ENCODE data around the gene ASCL5.

Gene ASCL5

DNA sequence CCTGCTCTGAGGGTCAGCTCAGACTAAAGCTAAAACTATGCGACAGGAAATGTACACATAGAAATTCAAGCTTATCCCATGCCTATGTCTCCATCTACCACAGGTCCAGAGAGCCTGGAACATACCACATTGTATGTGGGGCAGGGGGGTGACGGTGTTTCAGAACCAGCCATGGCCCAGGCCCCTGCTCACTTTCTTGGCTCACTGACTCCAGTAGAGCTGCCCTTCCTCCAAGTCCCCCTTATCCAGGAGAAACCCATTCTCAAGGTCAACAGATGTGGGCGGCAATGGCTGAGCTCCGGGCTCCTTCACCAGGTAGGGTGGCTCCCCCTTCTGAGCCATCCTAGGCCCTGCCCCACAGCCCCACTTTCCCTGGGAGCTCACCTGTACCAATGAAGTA, 35.7 kb downstream of the ASCL5 start:
- Histone ChIP-seq H4K91ac (ENCODE audit: low read depth, low read length) (no peak overlapping the region), H2BK120ac (ENCODE audit: insufficient read depth, low read length, poor library complexity) (no peak overlapping the region), H2AFZ (ENCODE audit: insufficient read depth, low read length, poor library complexity) (no peak overlapping the region), H3K4me2 (ENCODE audit: low read length) (no peak overlapping the region), H3K36me3 (ENCODE audit: control insufficient read depth in 1 of 2, insufficient read depth in 2 of 2, low read length in 2 of 2) (no peaks in the 10 kb centered on the region), H4K12ac (ENCODE audit: low read depth, low read length) (no peak overlapping the region), H3K79me1 (ENCODE audit: low read length) (no peaks in the 10 kb centered on the region), H3K4me3 (ENCODE audit: low read depth, low read length) (no peak overlapping the region), H2BK12ac (ENCODE audit: low read length) (no peak overlapping the region), H3K9ac (ENCODE audit: low read length) (no peak overlapping the region), H3K9me3 (ENCODE audit: insufficient read depth, low read depth, low read length) (peaks cover 3% of the 10 kb centered on the region), H3K79me2 (ENCODE audit: control insufficient read depth, insufficient read depth, low read length, poor library complexity) (no peaks in the 10 kb centered on the region), H3K4ac (ENCODE audit: low read depth, low read length) (no peak overlapping the region), H3K14ac (ENCODE audit: low read length) (no peak overlapping the region), H3K4me1 (ENCODE audit: control insufficient read depth in 1 of 2, insufficient read depth in 2 of 2, low read length in 2 of 2) (no peaks in the 10 kb centered on the region), H2BK5ac (ENCODE audit: low read depth, low read length, poor library complexity) (no peak overlapping the region), H3K27ac (ENCODE audit: low read depth, low read length) (no peak overlapping the region), H2AK5ac (ENCODE audit: low read length) (no peak overlapping the region), H3K18ac (ENCODE audit: low read length) (no peak overlapping the region), H3K27me3 (ENCODE audit: insufficient read depth, low read length) (no peaks in the 10 kb centered on the region), H4K8ac (ENCODE audit: low read depth, low read length) (no peak overlapping the region), H3K23ac (ENCODE audit: low read length) (no peak overlapping the region)
- no peak for DNase-seq
- WGBS (ENCODE audit: extremely low coverage, insufficient coverage, insufficient read length), result no CpG with 5 or more reads among the region's 4 CpGs

DNA sequence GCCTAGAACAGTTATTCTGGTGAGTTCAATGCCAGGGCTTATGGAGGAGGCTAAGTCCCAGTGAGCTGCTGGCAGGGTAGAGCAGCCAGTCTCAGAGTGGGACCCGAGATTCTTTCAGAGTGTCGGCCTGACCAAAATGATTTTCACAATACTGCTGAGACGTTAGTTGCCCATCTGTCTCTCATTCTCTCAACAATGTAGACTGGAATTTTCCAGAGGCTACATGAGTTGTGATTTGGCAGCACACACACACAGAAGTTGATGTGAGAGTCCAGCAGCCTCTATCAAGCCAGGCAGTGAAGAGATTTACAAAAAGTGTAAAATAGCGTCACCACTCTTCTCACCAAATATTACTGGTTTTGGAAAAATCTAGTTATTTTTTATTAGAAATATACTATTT, 36.4 kb downstream of the ASCL5 start:
- no peak overlapping the region for H2BK120ac ChIP-seq (ENCODE audit: insufficient read depth, low read length, poor library complexity)
- H4K91ac ChIP-seq (ENCODE audit: low read depth, low read length), result no peak overlapping the region
- no peak overlapping the region for H2BK5ac ChIP-seq (ENCODE audit: low read depth, low read length, poor library complexity)
- H3K18ac ChIP-seq (ENCODE audit: low read length), result no peak overlapping the region
- no peaks in the 10 kb centered on the region for H3K27me3 ChIP-seq (ENCODE audit: insufficient read depth, low read length)
- H3K9ac ChIP-seq (ENCODE audit: low read length), result no peak overlapping the region
- H3K23ac ChIP-seq (ENCODE audit: low read length), result no peak overlapping the region
- H3K79me2 ChIP-seq (ENCODE audit: control insufficient read depth, insufficient read depth, low read length, poor library complexity), result no peaks in the 10 kb centered on the region
- H3K9me3 ChIP-seq (ENCODE audit: insufficient read depth, low read depth, low read length), result peaks cover 3% of the 10 kb centered on the region
- H4K12ac ChIP-seq (ENCODE audit: low read depth, low read length), result no peak overlapping the region
- H3K27ac ChIP-seq (ENCODE audit: low read depth, low read length), result no peak overlapping the region
- no peak overlapping the region for H3K14ac ChIP-seq (ENCODE audit: low read length)
- H3K79me1 ChIP-seq (ENCODE audit: low read length), result no peaks in the 10 kb centered on the region
- no peak overlapping the region for H2BK12ac ChIP-seq (ENCODE audit: low read length)
- H3K4me3 ChIP-seq (ENCODE audit: low read depth, low read length), result no peak overlapping the region
- WGBS (ENCODE audit: extremely low coverage, insufficient coverage, insufficient read length), result no CpG with 5 or more reads among the region's 4 CpGs
- no peak overlapping the region for H2AK5ac ChIP-seq (ENCODE audit: low read length)
- H3K36me3 ChIP-seq (ENCODE audit: control insufficient read depth in 1 of 2, insufficient read depth in 2 of 2, low read length in 2 of 2), result no peaks in the 10 kb centered on the region
- H2AFZ ChIP-seq (ENCODE audit: insufficient read depth, low read length, poor library complexity), result no peak overlapping the region
- no peak overlapping the region for H3K4me2 ChIP-seq (ENCODE audit: low read length)
- no peak for DNase-seq
- H4K8ac ChIP-seq (ENCODE audit: low read depth, low read length), result no peak overlapping the region
- H3K4ac ChIP-seq (ENCODE audit: low read depth, low read length), result no peak overlapping the region
- no peaks in the 10 kb centered on the region for H3K4me1 ChIP-seq (ENCODE audit: control insufficient read depth in 1 of 2, insufficient read depth in 2 of 2, low read length in 2 of 2)

DNA sequence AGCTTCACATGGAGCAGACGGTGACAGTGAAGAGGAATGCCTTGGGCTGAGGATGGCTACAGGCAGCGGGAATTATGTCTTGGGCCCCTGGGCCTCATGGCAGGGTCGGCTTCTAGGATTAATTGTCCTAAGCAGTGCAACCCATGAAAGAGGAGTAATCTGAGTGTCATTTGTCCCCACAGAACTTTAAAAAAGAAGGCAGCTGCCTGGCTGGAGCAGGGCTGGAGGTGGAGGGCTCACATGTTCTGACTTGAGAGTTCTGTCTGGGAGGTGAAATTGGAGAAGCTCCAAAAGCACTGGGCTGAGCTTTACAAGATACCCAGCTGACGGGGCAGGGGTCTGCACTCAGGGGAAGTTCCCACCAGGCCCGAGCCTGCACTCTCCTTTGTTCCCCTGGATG, 37.4 kb downstream of the ASCL5 start:
- Histone ChIP-seq H3K27me3 (ENCODE audit: insufficient read depth, low read length) (no peaks in the 10 kb centered on the region), H3K18ac (ENCODE audit: low read length) (no peak overlapping the region), H2AFZ (ENCODE audit: insufficient read depth, low read length, poor library complexity) (no peak overlapping the region), H2BK12ac (ENCODE audit: low read length) (no peak overlapping the region), H4K91ac (ENCODE audit: low read depth, low read length) (no peak overlapping the region), H3K79me2 (ENCODE audit: control insufficient read depth, insufficient read depth, low read length, poor library complexity) (no peaks in the 10 kb centered on the region), H2AK5ac (ENCODE audit: low read length) (no peak overlapping the region), H3K9ac (ENCODE audit: low read length) (no peak overlapping the region), H3K36me3 (ENCODE audit: control insufficient read depth in 1 of 2, insufficient read depth in 2 of 2, low read length in 2 of 2) (no peaks in the 10 kb centered on the region), H3K4me3 (ENCODE audit: low read depth, low read length) (no peak overlapping the region), H3K14ac (ENCODE audit: low read length) (no peak overlapping the region), H3K4me2 (ENCODE audit: low read length) (no peak overlapping the region), H3K9me3 (ENCODE audit: insufficient read depth, low read depth, low read length) (peaks cover 3% of the 10 kb centered on the region), H3K27ac (ENCODE audit: low read depth, low read length) (no peak overlapping the region), H3K4me1 (ENCODE audit: control insufficient read depth in 1 of 2, insufficient read depth in 2 of 2, low read length in 2 of 2) (no peaks in the 10 kb centered on the region), H4K8ac (ENCODE audit: low read depth, low read length) (no peak overlapping the region), H2BK120ac (ENCODE audit: insufficient read depth, low read length, poor library complexity) (no peak overlapping the region), H2BK5ac (ENCODE audit: low read depth, low read length, poor library complexity) (no peak overlapping the region), H3K79me1 (ENCODE audit: low read length) (no peaks in the 10 kb centered on the region), H3K4ac (ENCODE audit: low read depth, low read length) (no peak overlapping the region), H3K23ac (ENCODE audit: low read length) (no peak overlapping the region), H4K12ac (ENCODE audit: low read depth, low read length) (no peak overlapping the region)
- DNase-seq, result no peak
- no CpG with 5 or more reads among the region's 5 CpGs for WGBS (ENCODE audit: extremely low coverage, insufficient coverage, insufficient read length)

DNA sequence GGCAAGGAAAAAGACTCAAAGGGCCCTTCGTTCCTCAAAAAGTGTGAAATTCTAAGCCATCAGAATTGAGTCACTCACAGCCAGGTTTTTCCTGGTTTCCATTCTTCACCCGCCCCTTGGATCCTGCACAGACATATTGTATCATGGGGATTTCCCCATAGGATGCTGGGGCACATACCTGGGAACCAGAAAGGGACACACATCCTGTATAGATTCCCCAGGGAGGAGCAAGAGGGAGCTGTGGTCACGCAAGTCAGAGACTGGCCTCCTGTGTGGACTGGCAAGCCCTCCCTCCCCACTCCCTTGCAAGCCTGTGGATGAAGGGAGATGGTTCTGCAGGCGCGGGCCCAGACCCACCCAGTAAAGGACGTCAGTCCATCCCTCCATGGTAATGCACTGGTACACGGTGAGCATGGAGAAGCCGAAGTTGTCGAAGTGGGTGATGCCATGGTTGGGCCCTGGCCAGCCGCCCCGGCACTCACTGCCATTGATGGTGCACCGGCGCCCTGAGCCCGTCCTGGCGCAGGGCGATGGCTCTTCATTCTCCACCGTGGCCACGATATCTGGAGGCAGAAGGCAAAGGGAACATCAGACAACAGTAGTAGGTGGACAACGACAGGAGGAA, 38.0 kb downstream of the ASCL5 start:
- no peak overlapping the region for H3K4me3 ChIP-seq (ENCODE audit: low read depth, low read length)
- no peak overlapping the region for H3K4ac ChIP-seq (ENCODE audit: low read depth, low read length)
- no peak overlapping the region for H2BK120ac ChIP-seq (ENCODE audit: insufficient read depth, low read length, poor library complexity)
- H2AK5ac ChIP-seq (ENCODE audit: low read length), result no peak overlapping the region
- H3K36me3 ChIP-seq (ENCODE audit: control insufficient read depth in 1 of 2, insufficient read depth in 2 of 2, low read length in 2 of 2), result no peaks in the 10 kb centered on the region
- no peaks in the 10 kb centered on the region for H3K79me2 ChIP-seq (ENCODE audit: control insufficient read depth, insufficient read depth, low read length, poor library complexity)
- no peak overlapping the region for H2BK12ac ChIP-seq (ENCODE audit: low read length)
- no peak overlapping the region for H3K9ac ChIP-seq (ENCODE audit: low read length)
- H3K4me1 ChIP-seq (ENCODE audit: control insufficient read depth in 1 of 2, insufficient read depth in 2 of 2, low read length in 2 of 2), result no peaks in the 10 kb centered on the region
- no peaks in the 10 kb centered on the region for H3K27me3 ChIP-seq (ENCODE audit: insufficient read depth, low read length)
- no peak overlapping the region for H3K14ac ChIP-seq (ENCODE audit: low read length)
- DNase-seq, result no peak
- no peak overlapping the region for H4K8ac ChIP-seq (ENCODE audit: low read depth, low read length)
- no peak overlapping the region for H3K18ac ChIP-seq (ENCODE audit: low read length)
- no peak overlapping the region for H3K4me2 ChIP-seq (ENCODE audit: low read length)
- peaks cover 3% of the 10 kb centered on the region for H3K9me3 ChIP-seq (ENCODE audit: insufficient read depth, low read depth, low read length)
- no peak overlapping the region for H4K12ac ChIP-seq (ENCODE audit: low read depth, low read length)
- no peak overlapping the region for H4K91ac ChIP-seq (ENCODE audit: low read depth, low read length)
- no peak overlapping the region for H2BK5ac ChIP-seq (ENCODE audit: low read depth, low read length, poor library complexity)
- no peaks in the 10 kb centered on the region for H3K79me1 ChIP-seq (ENCODE audit: low read length)
- WGBS (ENCODE audit: extremely low coverage, insufficient coverage, insufficient read length), result no CpG with 5 or more reads among the region's 19 CpGs
- H3K27ac ChIP-seq (ENCODE audit: low read depth, low read length), result no peak overlapping the region
- H3K23ac ChIP-seq (ENCODE audit: low read length), result no peak overlapping the region
- H2AFZ ChIP-seq (ENCODE audit: insufficient read depth, low read length, poor library complexity), result no peak overlapping the region
